ENCODE results near the gene PNPLA6.

- TF ChIP-seq CTCF (IDR thresholded peaks at IDR 0.05) (no peak), POLR2A (IDR thresholded peaks at IDR 0.05) (no peak), POLR2AphosphoS5 (IDR thresholded peaks at IDR 0.05) (no peak)
Measured at GRCh38 chr19:7570761-7571160, 35.2 kb downstream of the PNPLA6 start.
